ENCODE data around the gene IPO9.
"Not testable (repeated sequence)": the region's sequence is repeated elsewhere in the genome, so short reads cannot be mapped to it uniquely, and the experiment has no call there.

The IPO9 gene

DNA sequence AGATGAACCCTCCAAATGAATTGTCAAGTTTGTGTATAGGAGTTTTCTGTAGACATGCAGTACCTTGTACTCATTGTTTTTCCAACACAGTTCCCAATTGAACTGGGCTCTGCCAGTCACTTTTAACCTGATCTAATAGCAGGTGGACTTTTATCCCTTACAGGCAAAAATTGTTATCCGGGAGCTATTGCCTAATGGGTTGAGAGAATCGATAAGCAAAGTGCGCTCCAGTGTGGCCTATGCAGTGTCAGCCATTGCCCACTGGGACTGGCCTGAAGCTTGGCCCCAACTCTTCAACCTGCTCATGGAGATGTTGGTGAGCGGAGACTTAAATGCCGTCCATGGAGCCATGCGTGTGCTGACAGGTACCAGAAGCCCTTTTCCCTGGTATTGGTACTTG, 19.3 kb downstream of the IPO9 start:
- DNase-seq (ENCODE audit: low read depth in 2 of 2): no peak

DNA sequence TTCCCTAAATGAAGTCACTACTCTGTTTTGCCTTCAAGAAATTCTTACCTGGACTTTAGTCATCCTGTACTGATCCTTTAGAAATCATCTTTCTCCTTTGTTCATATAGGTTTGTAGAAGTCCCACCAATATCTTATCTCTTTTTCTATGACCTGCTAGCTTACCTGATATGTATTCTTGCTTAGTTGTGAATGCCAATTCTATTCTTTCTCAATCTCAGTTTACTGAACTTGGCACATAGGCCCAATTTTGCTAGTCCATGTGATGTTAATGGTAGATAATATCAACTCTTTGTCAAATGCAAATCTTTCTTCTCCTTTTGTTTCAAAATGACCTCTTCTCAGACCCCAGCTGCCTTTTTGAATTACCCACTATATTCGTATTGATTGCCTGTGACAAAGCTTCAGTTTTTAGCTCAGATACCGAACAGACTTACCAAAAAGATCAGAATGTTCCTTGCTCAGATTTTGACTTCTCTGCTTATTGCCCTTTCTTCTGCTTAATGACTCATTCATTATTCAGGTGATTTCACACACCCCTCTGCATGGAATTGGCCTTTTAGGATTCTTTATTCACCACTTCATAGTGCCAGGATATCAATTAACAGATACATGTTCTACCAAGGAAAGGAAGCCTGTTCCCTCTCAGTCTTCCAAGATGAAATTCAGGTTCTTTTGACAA, 20.6 kb downstream of the IPO9 start:
- no peak for DNase-seq (ENCODE audit: low read depth in 2 of 2)

DNA sequence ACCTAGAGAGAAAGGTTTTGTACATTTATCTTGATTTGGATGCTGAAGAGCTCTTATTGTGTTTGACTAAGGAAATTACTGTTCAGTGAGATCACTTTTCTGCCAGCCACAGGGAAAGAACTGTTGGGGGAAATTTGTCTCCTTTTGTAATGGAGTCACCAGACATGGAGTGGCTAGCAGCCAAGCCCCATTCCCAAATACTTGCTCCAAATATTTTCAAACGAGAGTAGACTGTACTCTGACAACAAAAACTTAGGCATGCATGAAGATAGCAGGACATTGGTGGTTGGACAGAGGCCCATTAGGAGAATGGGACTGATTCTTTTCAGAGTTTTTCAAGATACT, 21.1 kb downstream of the IPO9 start:
- no peak for DNase-seq (ENCODE audit: low read depth in 2 of 2)

GRCh38 chr1:201851949-201852348, 23.0 kb downstream of the IPO9 start:
- DNase-seq (ENCODE audit: low read depth in 2 of 2): no peak

DNA sequence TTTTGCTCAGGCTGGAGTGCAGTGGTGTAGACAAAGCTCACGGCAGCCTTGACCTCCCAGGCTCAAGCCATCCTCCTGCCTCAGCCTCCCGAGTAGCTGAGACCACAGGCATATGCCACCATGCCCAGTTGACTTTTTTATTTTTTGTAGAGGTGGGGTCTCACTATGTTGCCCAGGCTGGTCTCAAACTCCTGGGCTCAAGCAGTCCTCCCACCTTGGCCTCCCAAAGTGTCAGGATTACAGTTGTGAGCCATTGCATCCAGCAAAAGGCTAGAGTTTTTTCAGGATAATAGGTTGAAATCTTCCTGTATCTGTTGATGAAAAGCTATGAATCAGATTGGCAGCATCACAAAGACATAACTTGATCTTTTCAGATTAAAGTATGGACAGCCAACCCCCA, 27.8 kb downstream of the IPO9 start:
- not testable (repeated sequence) for DNase-seq (ENCODE audit: low read depth in 2 of 2)

- DNase-seq (ENCODE audit: low read depth in 2 of 2): no peak
Measured at GRCh38 chr1:201859424-201859823, 30.5 kb downstream of the IPO9 start.

DNA sequence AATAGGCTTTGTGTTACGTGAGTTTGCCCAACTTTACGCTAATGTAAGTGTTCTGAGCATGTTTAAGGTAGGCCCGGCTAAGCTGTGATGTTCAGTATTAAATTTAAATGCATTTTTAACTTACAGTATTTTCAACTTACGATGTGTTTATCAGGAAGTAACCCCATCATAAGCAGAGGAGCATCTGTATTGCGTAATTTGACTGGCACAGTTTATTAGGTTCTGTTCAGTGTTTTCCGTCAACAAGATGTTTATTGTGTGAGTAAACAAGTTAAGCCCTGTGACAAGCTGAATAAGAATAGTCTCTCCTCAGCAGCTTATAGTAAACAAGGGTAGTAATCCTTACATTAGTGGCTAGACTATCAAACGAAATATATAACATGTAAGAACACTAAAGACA, 32.5 kb downstream of the IPO9 start:
- DNase-seq (ENCODE audit: low read depth in 2 of 2): no peak

GRCh38 chr1:201870397-201870796, 41.4 kb downstream of the IPO9 start:
- no peak for DNase-seq (ENCODE audit: low read depth in 2 of 2)

- no peak for DNase-seq (ENCODE audit: low read depth in 2 of 2)
Measured at GRCh38 chr1:201874672-201875071, 45.7 kb downstream of the IPO9 start.

DNA sequence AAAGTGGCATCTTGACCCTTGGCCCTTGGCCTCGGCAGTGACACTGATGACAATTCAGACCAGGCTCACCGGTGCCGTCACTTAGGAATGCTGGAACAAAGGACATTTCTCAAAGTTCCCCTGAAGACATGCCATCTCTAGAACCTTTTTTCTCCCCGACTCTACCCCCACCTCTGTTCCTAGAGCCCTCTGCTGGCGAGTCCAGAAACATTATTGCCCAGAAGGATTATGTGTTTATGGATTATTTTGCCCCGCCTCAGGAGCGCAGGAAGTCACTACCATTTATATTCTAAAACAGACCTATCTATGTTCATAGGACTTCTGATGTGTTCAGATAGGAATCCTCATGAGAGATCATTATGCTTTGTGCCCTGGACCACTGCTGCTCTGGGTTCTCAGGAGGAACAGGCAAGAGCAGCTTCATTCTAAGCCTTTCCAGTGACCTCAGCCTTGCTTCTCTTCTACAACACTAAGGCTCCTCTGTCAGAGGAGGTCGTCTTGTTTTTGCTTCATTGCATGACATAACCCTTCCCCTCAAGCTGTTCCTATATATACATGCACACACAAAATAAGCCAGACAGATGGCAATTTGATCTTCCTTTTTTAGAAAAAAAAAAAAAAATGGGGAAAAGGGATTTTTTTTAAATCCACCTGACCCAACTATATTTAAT, 47.3 kb downstream of the IPO9 start:
- DNase-seq (ENCODE audit: low read depth in 2 of 2): no peak

- DNase-seq (ENCODE audit: low read depth in 2 of 2): no peak
Measured at GRCh38 chr1:201877877-201878401, 49.0 kb downstream of the IPO9 start.

GRCh38 chr1:201880928-201881571, 52.1 kb downstream of the IPO9 start:
- no peak for DNase-seq (ENCODE audit: low read depth in 2 of 2)

GRCh38 chr1:201881617-201882016, 52.7 kb downstream of the IPO9 start:
- DNase-seq (ENCODE audit: low read depth in 2 of 2): no peak

- no peak for DNase-seq (ENCODE audit: low read depth in 2 of 2)
Measured at GRCh38 chr1:201882665-201883132, 53.7 kb downstream of the IPO9 start.

- DNase-seq (ENCODE audit: low read depth in 2 of 2): no peak
Measured at GRCh38 chr1:201883266-201883665, 54.3 kb downstream of the IPO9 start.

- DNase-seq (ENCODE audit: low read depth in 2 of 2): no peak
Measured at GRCh38 chr1:201883786-201884185, 54.8 kb downstream of the IPO9 start.

GRCh38 chr1:201884425-201884824, 55.5 kb downstream of the IPO9 start:
- DNase-seq (ENCODE audit: low read depth in 2 of 2): no peak

GRCh38 chr1:201885531-201886075, 56.6 kb downstream of the IPO9 start:
- DNase-seq (ENCODE audit: low read depth in 2 of 2): no peak

GRCh38 chr1:201886103-201886885, 57.3 kb downstream of the IPO9 start:
- DNase-seq (ENCODE audit: low read depth in 2 of 2): no peak

DNA sequence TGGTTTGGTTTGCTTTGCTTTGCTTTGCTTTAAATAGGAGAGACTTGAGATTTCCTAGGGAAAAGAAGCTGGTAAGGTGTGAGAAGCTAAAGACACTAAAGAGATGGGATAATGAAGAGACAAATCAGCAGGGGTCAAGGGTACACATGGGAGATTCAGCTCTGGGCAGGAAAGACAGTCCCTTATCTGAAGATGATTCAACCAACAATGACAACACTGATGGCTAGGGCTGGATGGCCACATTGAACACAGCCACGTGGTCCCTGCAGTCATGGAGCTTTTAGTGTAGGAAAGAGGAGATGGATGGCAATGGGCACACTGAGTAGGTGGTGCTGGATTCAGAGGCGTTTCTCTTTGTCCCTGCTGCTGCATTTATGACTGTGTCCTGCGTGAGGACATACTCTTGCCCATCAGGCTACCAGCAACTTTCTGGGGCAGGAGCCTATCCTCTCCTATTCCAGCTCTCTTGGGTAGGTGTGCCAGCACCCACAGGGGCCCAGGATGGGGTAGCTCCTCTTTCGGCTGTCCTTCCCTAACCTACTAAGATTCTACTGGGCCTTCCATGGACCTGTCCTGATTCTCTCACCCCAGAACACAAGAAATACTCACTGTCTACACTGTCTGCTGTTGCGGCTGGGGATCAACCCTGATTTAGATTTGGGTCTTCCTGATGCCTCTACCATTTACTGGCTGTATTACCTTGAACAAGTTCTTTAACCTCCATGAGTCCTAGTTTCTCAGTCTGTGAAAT, 58.3 kb downstream of the IPO9 start:
- DNase-seq (ENCODE audit: low read depth in 2 of 2): no peak
